Uterus (tissue), 4 donors: ENCODE data around the gene USH1G. TPM values are rescaled to one million over a fixed set of nuclear protein-coding genes. Genes with fewer than 3 reads are reported as not detected.

ENCODE experiments used
- DNase-seq, 2 donors: peaks; one replicate each; pipeline ENCODE4 v3.0.0-alpha.2; 2019 to 2020
- H3K27ac ChIP-seq, 2 donors: fragments of 200-600 bp; sonication (generic); 1 replicate in 1 of 2; 2 replicates in 1 of 2; pipeline ENCODE4 v1.5.1; 2016 to 2018
- H3K27me3 ChIP-seq, 2 donors: fragments of 200-600 bp; sonication (generic); one replicate each; pipeline ENCODE4 v1.5.1; 2018 to 2019; ENCODE audit warnings: control low read depth in 1 of 2
- H3K36me3 ChIP-seq, 2 donors: fragments of 200-600 bp; sonication (generic); one replicate each; pipeline ENCODE4 v1.5.1; 2019; ENCODE audit warnings: control low read depth in 1 of 2
- H3K4me1 ChIP-seq, 2 donors: fragments of 200-600 bp; sonication (generic); one replicate each; pipeline ENCODE4 v1.5.1; 2018 to 2019; ENCODE audit warnings: control low read depth in 1 of 2
- H3K4me3 ChIP-seq, 2 donors: fragments of 200-600 bp; sonication (generic); 1 replicate in 1 of 2; 2 replicates in 1 of 2; pipeline ENCODE4 v1.5.1; 2018 to 2019; ENCODE audit warnings: mild to moderate bottlenecking in 1 of 2
- H3K9me3 ChIP-seq, 2 donors: fragments of 200-600 bp; sonication (generic); one replicate each; pipeline ENCODE4 v1.5.1; 2019; ENCODE audit warnings: control low read depth in 1 of 2
- POLR2A ChIP-seq, 2 donors: fragments of 450-650 bp; IDR thresholded peaks; one replicate each; pipeline ENCODE4 v1.6.1; 2016; ENCODE audit warnings: antibody characterized with exemption in 2 of 2, mild to moderate bottlenecking in 1 of 2, moderate library complexity in 1 of 2
- intact Hi-C: fragments of 100-400 bp; cut with DNase I; formaldehyde crosslinking; loops from one replicate; pipeline ENCODE4 v1.15.1; 2023; ENCODE audit warnings: low total_unique reads
- total RNA-seq, 4 donors: library from RNA; depleted of rRNA in 3 of 4; stranded (reverse); fragments of >200 nt in 3 of 4; gene quantifications; one replicate each; pipeline versions ENCODE4 v1.1.0 to v1.2.4, GENCODE V29; 2014 to 2023
- TF ChIP-seq, protein P1 (sequence below), 4 experiments: fragments of 200-600 bp in 2 of 4; fragments of 450-650 bp in 2 of 4; sonication (generic) in 2 of 4; IDR thresholded peaks; one replicate each; pipeline ENCODE4 v1.5.1; 2016 to 2019; ENCODE audit warnings: antibody characterized with exemption in 4 of 4, mild to moderate bottlenecking in 2 of 4, moderate library complexity in 1 of 4
- donor health status: DM: yes; HTN: yes; CAD: no.

The USH1G gene
- 1 to 10 TPM in 2 of 4 donors, not detected in 2; 1.5 to 6.1 TPM for total RNA-seq

- TF ChIP-seq, protein P1, sequence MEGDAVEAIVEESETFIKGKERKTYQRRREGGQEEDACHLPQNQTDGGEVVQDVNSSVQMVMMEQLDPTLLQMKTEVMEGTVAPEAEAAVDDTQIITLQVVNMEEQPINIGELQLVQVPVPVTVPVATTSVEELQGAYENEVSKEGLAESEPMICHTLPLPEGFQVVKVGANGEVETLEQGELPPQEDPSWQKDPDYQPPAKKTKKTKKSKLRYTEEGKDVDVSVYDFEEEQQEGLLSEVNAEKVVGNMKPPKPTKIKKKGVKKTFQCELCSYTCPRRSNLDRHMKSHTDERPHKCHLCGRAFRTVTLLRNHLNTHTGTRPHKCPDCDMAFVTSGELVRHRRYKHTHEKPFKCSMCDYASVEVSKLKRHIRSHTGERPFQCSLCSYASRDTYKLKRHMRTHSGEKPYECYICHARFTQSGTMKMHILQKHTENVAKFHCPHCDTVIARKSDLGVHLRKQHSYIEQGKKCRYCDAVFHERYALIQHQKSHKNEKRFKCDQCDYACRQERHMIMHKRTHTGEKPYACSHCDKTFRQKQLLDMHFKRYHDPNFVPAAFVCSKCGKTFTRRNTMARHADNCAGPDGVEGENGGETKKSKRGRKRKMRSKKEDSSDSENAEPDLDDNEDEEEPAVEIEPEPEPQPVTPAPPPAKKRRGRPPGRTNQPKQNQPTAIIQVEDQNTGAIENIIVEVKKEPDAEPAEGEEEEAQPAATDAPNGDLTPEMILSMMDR (IDR thresholded peaks at IDR 0.05), result no peak
- no peak for TF ChIP-seq POLR2A (IDR thresholded peaks at IDR 0.05)
- Histone ChIP-seq H3K9me3 (no peaks in the 10 kb centered on the region), H3K27ac (no peak within 1 kb of the TSS), H3K4me1 (peaks cover 0 to 11% of the 10 kb centered on the region in 2 donors), H3K4me3 (peak within 1 kb of the TSS; percentile 27 to 32), H3K36me3 (no peaks in the 10 kb centered on the region), H3K27me3 (no peaks in the 10 kb centered on the region)
- intact Hi-C loops, result no loop called here
- peak; percentile 31 to 41 for DNase-seq
Observed at GRCh38 chr17:74922694-74923537, at the start of gene USH1G. USH1G (minus strand) TSS chr17:74923255; CDS start chr17:74923073, 182 bp downstream.

- Histone ChIP-seq H3K27ac (peak within 1 kb of the TSS in 1 of 2 donors; percentile 44), H3K4me3 (peak within 1 kb of the TSS; percentile 21 to 32), H3K27me3 (peaks cover 0 to 4% of the 10 kb centered on the region in 2 donors), H3K4me1 (peaks cover 0 to 11% of the 10 kb centered on the region in 2 donors), H3K9me3 (no peaks in the 10 kb centered on the region), H3K36me3 (no peaks in the 10 kb centered on the region)
- intact Hi-C loops, result no loop called here
- peak in 1 of 2 donors; percentile 54 for DNase-seq
- TF ChIP-seq, protein P1 (IDR thresholded peaks at IDR 0.05), result peak in 1 of 4 experiments; percentile 5
- TF ChIP-seq POLR2A (IDR thresholded peaks at IDR 0.05), result peak in 1 of 2 donors; percentile 40
Observed at GRCh38 chr17:74972107-74972972, 49.3 kb upstream of the USH1G start, which contains the start of gene HID1. HID1 (minus strand) TSS chr17:74972759; CDS start chr17:74972656, 103 bp downstream.

DNA sequence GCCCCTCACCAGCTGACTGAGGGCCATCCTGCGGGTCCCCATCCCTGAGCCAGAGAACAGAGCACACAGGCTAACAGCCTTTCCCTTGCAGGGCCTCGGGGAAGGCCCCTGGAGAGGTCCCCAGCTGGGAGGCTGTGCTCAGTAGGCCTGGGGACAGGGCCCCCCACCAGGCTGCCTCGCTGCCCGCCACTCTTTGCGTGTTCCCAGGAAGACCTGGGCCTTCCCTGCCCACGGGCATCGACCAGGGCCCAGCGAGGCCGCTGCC is 48.7 kb upstream of the USH1G start:
- intact Hi-C loops, result no loop called here
- peak overlapping the region in 1 of 2 donors; percentile 44 for H3K27ac ChIP-seq
- H3K4me3 ChIP-seq, result peak overlapping the region; percentile 21 to 32
- H3K27me3 ChIP-seq, result peaks cover 0 to 4% of the 10 kb centered on the region in 2 donors
- no peaks in the 10 kb centered on the region for H3K9me3 ChIP-seq
- H3K36me3 ChIP-seq, result no peaks in the 10 kb centered on the region
- H3K4me1 ChIP-seq, result peaks cover 0 to 11% of the 10 kb centered on the region in 2 donors
- DNase-seq, result no peak
- TF ChIP-seq, protein P1 (IDR thresholded peaks at IDR 0.05), result no peak
- no peak for TF ChIP-seq POLR2A (IDR thresholded peaks at IDR 0.05)

- intact Hi-C loops, result no loop called here
- peaks cover 0 to 4% of the 10 kb centered on the region in 2 donors for H3K27me3 ChIP-seq
- TF ChIP-seq, protein P1 (IDR thresholded peaks at IDR 0.05), result no peak
- TF ChIP-seq POLR2A (IDR thresholded peaks at IDR 0.05), result no peak
- H3K4me3 ChIP-seq, result no peak overlapping the region
- H3K4me1 ChIP-seq, result peaks cover 0 to 11% of the 10 kb centered on the region in 2 donors
- DNase-seq, result no peak
- no peaks in the 10 kb centered on the region for H3K9me3 ChIP-seq
- H3K27ac ChIP-seq, result peak overlapping the region in 1 of 2 donors; percentile 44
- no peaks in the 10 kb centered on the region for H3K36me3 ChIP-seq
Observed at GRCh38 chr17:74971069-74971841, 48.2 kb upstream of the USH1G start.
